Measurements from ENCODE around the gene KNDC1.
"Not testable (repeated sequence)": the region's sequence is repeated elsewhere in the genome, so short reads cannot be mapped to it uniquely, and the experiment has no call there.

The KNDC1 gene

DNA sequence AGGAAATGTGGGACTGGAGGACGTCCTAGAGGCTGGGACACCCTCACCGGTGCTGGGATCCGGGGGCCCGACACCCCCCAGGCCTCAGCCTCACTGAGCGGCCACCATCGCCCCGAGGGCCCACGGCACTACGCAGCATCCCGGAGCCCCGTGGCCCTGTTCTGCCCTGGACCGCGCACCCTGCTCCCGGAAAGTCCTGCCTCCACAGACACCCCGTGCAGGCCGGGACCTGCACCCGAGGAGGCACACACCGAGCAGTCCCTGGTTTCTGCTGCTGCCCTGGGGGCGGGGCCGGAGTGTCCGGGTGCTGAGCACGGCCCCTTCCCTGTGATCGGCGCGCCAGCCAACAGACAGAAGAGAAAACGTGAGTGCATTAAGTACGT, 18.1 kb upstream of the KNDC1 start:
- DNase-seq: no peak

DNA sequence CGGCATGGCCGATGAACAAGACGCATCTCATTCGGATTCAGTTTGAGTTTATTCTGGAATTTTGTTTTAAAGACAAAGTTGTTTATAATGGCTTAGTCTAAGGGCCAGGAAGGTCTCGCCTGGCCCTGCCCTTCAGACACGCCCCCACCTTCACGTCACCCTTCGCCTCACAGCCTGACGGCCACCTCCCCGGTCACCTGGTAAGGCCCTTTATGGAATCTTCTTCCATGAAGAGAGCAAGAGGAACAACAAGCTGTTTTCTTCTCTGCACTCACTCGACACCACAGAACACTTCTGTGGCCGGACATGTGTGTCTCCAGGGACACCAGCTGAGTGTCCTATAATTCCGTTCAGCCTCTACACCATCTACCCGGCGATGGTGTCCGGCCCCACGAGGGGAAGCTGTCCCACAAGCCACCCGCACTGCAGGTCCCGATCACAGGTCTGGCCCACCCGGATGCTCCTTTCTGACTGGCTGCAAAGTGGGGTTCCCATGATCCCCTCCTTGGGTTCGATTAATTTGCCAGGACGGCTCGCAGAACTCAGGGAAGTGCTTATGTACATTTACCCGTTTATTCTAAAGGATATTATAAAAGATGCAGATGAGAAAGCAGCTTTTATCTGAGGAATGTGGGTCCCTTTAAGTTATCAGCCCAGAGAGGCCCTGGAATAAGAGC, 17.4 kb upstream of the KNDC1 start:
- no peak for DNase-seq

DNA sequence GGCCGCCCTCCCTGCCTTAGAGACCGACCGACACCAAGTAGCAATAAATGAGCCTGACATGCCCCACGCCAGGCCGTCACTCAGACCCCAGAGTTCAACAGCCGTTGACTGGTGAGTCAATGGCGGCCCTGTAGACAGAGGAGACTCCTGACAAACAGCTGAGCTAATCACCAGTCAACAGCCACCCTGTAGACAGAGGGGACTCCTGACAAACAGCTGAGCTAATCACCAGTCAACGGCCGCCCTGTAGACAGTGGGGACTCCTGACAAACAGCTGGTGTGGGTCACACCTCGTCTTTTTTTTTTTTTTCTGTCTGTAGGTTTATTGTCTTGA, 16.9 kb upstream of the KNDC1 start:
- no peak for DNase-seq

DNA sequence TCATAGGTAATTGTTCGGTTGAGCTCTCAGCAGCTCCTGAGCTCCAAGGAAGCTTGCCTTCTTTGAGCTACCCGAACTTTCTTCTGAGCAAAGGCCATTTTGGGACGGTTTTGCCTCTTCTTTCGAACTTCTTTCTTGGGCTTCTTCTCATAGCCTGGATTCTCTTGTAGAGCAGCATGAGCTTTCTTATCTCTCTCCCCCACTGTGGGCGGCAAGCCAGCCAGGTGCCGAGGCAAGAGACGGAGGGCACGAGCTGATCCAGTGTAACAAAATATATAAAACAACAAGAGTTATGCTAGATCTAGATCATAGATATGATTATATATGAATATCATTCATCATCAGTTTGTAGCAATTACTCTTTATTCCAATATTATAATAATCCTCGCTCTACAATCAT, 16.5 kb upstream of the KNDC1 start:
- no peak for DNase-seq

DNA sequence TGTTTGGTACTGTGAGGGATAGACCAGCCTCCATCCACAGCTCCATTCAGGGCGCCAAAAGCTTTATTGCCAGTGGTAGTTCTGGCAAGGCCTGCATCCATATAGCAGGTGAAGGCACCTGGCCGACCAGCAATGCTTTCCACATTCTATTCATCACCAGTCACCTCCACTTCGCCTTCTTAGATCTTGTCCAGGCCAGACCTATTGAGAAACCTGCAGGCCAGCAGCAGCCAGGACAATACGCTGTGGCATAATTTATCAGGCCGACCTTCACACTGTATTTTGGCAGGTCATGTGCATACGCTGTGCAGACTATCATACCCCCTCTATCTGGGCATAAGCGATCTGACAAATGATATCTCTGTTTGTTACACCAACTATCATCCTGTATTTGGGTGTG, 15.2 kb upstream of the KNDC1 start:
- DNase-seq: no peak

DNA sequence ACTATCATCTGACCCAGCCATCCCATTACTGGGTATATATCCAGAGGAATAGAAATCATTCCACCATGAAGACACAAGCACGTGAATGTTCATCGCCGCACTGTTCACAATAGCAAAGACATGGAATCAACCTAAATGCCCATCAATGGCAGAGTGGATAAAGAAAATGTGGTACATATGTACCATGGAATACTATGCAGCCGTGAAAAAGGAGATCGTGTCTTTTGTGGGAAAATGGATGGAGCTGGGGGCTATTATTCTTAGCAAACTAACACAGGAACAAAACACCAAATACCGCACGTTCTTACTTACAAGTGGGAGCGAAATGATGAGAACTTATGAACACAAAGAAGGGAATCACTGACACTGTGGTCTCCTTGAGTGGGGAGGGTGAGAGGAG, 9.8 kb upstream of the KNDC1 start:
- no peak for DNase-seq

DNA sequence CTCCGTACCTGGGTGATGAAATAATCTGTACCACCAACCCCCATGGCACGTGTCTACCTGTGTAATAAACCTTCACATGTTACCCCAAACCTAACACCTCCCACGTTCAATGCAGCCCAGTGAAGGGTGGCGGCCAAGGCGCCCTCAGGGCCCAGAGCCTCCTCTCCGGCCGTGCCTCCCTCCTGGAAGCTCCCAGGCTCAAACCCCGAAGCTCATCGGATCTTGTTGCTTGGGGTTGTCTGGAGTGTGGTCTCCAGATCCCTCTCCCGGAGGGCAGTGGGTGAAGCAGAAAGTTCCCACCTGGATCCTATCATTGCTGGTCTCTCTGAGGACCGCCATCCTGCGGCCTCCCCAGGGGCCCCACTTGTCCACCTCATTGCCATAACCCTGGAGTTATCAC, 9.4 kb upstream of the KNDC1 start:
- DNase-seq: no peak

DNA sequence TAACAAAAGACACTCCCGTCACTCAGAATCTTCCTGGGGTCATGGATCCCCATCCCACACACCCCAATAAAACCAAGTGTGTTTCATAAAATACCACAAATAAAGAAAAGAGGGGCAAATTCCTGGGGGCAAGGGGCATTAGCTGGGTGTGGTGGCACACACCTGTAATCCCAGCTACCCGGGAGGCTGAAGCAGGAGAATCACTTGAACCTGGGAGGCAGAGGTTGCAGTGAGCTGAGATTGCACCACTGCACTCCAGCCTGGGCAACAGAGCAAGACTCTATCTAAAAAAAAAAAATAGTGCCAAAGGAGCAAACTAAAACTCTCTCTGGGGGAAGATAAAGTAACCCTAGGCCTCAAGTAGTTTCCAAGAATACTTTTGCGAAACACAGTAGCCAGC, 8.9 kb upstream of the KNDC1 start:
- not testable (repeated sequence) for DNase-seq

DNA sequence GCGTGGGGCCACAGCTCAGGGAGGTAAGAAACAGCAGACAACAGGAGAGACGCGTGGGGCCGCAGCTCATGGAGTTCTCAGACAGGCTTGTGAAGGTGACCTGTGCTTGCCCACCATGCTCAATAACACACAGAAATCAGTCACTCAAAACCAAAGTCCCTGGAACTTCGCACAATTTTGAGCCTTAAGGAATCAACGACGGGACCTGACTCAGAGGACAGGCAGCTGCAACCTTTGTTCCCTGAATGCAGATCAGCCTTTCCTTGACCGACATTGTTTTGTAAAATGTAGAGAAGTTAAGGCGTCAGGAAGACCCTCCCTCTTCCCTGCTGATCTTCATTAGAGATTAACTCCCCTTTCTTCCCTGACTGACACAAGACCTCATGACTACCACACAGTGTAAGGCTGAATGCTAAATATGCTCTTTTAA, 8.5 kb upstream of the KNDC1 start:
- DNase-seq: no peak

DNA sequence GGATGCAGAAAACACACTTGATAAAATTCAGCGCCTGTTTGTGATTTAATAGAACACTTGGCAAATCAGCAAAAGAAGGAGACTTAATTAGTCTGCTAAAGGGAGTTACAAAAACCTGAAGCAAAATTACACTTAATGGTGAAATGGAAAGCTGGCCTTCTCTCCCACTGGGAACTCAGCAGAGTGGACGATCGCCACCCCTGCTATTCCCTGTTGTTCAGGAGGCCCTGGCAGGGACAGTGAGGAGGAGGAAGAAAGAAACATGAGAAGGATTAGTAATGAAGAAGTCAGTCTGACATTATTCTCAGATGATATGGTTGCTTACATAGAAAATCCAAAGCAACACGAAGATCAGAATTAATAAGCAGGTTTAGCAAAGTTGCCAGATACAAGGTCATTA, 5.6 kb upstream of the KNDC1 start:
- no peak for DNase-seq

DNA sequence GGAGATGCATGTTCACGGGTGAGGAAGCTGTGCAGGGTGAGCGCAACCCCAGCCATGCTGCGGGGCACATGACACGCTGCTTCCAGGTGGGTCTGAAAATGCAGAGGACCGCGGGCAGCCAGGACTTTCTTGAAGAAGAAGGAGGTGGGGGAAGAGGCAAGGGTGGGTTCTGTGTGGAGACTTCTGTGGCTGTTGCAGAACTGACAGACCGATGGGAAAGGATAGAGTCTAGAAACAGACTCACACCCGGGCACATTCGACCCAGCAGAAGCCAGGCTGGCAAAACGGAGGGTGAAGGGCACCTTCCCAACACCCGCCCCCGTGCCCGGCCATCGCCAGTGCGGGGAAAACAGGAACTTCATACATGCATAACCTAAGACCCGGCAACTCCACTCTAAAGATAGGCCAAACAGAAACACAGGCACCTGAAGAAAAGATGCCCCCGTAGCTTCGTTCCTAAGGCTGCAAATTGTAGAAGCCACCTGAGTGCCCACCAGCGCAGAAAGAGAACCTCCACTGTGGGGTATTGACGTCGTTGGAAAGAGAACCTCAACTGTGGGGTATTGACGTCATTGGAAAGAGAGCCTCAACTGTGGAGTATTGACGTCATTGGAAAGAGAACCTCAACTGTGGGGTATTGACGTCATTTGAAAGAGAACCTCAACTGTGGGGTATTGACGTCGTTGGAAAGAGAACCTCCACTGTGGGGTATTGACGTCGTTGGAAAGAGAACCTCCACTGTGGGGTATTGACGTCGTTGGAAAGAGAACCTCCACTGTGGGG, 4.8 kb upstream of the KNDC1 start:
- DNase-seq: no peak

DNA sequence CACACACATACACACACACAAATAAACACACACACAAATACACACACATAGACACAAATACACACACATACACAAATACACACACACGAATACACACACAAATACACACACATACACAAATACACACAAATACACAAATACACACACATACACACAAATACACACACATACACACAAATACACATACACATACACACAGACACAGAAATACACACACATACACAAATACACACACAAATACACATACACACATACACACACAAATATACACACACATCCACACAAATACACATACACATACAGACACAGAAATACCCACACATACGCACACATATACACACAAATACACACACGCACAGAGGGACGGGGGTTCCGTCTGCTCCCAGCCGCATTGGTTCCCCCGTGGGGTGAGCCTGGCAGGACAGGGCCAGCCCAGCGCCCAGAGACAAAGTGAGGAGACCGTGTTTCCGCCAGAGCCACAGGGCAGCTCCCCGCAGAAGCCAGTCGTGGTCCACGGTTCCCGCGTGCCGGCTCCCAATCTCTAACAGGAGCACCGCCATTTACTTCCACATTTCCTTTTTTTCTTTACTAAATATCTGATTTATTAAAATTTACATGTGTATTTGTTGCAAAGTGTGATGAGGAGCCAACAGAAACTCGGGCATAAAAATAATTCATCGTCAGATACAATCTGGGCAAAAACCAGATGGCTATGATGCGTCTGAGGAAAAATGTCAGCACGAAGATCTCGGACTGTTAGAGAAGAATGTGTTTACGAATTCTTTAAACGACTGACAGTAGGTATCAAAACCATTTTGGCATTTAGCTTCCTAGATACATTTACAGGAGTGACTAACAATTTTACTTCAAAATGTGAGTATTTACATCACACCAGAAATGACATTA, 3.1 kb upstream of the KNDC1 start:
- DNase-seq: no peak

DNA sequence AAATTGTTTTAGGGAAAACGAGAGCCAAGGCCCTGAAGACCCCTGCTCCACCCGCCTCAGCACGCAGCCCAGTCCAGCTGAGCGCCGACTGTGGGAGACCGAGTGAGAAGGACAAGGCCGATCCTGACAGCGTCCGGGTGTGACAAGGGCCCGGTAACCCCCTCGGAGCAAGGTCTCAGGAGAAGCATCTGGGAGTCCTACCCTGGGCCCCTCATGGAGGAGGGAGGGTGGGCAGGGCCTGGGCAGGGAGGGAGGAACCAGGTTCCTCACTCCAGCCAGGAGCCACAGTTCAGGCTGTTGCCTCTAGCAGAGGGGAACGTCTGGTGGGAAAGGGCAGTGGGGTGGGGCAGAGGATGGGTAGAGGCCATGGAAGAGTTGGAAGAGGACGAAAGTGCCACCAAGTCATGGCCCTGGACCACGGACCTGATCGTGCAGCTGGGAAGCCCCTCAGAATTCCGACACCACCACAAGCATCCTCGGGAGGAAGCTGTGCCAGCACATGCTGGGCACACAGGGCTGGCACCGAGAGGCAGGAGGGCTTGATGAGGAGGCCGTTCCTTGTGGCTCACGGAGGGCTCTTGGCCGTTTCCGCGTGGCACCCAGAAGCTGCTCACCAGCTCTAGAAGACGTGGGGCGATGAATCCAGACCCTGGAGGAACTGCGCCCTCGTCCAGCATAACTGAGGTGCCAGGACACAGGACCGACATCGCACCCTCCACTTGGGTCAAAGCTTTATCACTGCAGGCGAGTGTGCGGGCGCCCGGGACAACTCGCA, 2.2 kb upstream of the KNDC1 start:
- no peak for DNase-seq

DNA sequence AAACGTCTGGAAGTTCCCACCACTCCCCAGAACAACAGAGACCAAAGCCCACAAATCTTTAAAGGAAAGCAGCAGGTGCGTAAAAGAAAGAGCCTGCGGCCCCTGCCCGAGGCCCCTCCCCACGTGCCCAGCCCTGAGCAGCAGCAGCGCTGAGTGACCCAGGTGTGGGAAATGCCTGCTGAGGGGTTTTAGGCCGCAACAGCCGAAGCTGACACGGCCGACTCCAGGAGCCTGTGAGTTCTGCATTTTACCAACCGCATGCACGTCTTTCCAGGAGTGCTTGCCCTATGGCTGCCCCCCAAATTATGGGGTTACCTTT, 1.6 kb upstream of the KNDC1 start:
- DNase-seq: no peak

DNA sequence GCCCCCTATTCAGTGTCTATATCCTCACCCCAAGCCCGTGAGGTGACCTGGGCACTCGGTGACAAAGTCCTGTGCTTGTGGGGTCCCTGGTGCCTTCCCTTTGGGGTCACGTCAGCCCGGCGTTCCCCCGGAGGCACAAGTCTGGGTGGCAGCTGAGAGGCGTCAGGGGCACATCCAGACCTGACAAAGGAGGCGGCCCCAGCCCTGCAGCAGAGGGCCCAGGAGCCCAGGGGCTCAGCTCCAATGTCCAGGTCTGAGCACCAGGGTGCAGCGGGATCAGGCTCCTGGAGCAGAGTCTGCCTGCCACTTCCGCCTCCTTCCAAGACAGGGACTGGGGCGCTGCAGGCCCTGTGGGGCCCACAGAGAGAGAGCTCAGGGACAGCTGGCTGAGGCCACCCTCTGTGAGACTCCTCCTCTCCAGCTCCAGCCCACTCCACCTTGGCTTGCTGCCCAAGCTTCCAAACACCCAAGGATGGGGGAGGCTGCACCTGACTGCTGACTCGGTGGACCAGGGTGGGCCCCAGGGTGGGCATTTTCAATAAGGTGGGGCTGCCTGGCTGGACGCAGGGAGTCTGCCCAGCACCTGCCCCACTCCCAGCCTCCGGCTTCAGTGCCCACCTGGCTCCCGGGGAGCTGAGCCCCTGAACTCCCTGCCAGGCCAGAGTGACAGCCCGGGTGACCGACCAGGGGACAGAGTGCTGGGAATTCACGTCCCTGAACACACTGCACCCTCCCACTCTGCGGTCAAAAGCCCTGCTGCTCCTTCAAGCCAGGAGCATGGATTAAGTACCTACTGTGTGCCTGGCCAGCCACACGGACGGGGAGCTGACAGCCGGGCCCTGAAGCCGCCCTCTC, 1.0 kb upstream of the KNDC1 start:
- no peak for DNase-seq

DNA sequence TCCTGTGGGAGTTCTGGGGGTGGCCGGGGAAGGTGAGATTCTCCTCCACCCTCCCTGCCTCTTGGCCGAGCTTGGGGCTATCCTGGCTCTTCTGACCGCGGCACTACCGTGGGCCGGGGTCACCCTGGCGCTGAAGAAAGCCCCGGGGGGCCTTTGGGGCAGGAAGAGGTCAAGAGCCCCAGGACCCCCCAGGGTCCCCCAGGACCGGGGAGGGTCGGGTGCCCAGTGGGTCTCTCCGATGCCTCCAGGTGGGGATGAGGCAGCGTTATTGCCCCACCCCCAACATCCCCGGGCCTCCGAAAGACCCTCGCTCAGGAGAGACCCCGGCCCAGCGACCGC, 439 bp upstream of the KNDC1 start:
- no peak for DNase-seq

DNA sequence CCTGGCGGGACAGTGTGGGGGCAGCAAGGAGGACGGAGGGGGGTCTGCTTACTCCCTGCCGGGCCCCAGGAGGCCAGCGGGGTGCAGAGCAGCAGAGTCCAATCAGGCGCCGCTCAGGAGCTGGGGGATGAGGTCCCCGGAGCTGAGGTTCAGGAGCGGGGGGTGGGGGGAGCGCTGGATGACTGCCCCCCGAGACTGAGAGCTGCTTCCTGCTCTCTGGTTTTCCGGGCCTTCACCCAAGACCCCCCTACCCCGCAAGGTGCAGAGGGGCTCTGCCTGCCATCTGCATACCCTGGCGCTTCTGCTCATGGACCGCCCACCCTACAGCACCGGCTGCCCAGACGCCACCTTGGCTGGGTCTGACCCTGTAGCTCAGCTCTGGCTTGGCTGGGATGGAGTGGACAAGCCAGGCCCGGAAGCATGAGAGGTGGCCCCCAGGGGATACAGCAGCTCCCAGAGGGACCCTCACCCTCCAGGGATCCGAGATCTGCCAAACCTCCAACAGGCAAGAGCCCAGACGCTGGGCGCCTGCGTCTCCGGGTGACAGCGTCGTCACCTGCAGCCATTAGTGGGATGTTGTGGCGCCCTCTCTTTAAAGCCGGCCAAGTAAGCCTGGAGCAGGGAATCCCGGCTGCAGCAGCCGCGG, 930 bp downstream of the KNDC1 start:
- peak; percentile 16 for DNase-seq

DNA sequence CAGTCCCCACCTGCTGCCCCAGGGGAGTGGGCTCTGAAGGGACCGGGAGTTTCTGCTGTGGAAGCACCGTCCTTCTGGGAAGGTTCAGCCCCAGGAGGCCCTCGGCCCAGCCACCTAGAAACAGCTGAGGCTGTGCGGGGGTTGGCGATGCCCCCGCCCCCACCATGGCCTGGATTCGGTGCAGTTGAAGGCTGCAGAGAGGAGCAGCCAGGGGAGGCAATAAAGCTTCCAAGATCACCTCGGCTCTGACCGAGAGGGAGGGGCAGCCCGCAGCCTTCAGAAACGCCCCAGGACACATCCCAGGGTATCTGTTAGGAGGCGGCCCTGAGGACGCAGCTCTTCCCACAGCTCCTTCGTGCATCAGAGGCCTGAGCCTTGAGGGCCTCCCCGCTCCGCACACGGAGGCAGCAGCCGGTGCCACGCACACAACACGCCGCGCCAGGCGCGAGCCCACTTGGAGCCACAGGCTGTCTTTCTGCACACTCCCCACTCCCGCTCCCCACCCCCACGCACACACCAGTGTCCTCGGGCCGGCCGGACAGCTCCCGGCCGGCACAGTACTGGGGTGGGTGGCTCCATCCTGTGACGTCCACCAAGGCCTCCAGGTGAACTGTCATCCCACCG, 1.6 kb downstream of the KNDC1 start:
- DNase-seq: peak; percentile 16

DNA sequence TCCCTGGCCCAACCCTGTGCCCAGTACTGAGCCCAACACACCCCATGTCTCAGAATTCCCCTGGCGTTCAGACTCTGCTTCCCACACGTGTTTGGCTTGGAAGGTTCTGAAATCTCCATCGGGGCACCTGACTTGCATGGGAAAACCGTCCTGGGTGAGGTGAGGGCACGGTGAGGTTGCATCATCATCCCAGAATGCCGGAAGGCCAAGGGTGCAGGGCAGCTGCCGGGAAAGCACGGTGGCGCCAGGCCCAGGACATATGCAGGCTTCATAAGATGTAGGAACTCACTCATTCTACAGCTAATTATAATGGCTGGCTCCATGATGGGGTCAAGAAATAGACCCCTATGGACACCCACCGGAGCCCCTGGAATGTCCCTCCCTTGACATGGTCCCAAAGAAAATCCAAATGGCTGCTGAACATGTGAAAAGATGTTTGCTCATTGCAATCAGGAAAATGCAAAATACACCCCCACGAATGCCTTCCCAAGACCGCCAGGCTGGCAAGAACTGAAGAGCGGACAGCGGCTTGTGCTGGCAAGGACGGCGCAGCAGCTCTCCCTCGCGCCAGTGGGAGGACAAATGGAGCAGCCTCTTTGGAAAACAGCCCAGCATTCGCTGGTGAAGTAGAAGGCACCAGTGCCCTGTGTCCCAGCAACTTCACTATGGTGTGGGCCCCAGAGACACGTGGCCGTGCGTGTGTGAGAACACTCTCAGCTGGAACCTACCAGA, 2.3 kb downstream of the KNDC1 start:
- peak; percentile 24 for DNase-seq

Measured in femur (tissue), 1 donor.